Keratinocyte (primary cell): ENCODE measurements around the gene SELENOO. TPM values are rescaled to one million over a fixed set of nuclear protein-coding genes. Genes with fewer than 3 reads are reported as not detected.

Experiments
- DNase-seq: peaks from one replicate; pipeline ENCODE4 v3.0.0-alpha.2; 2011; ENCODE audit warnings: low read depth, missing footprints, low spot score
- FAIRE-seq: peaks from 2 replicates; lab custom pipeline; 2011; peaks lifted over from hg19 to GRCh38; lab: Jason Lieb, UNC
- H2AFZ ChIP-seq: 2 replicates; pipeline ENCODE4 v1.6.0; 2012; ENCODE audit warnings: low read length, control low read depth, inconsistent platforms; ENCODE audit not compliant: control insufficient read depth
- H3K27ac ChIP-seq: 2 replicates; pipeline ENCODE4 v1.5.1; 2011; ENCODE audit warnings: low read length; ENCODE audit not compliant: control insufficient read depth, insufficient read depth
- H3K27me3 ChIP-seq: 3 replicates; pipeline ENCODE4 v1.6.0; 2011; ENCODE audit warnings: low read length; ENCODE audit not compliant: control insufficient read depth, insufficient read depth; ENCODE audit errors: extremely low read depth
- H3K36me3 ChIP-seq, 2 experiments: 2 replicates in 1 of 2; 3 replicates in 1 of 2; pipeline ENCODE4 v1.5.1; 2011; ENCODE audit warnings: low read length in 2 of 2, mild to moderate bottlenecking in 1 of 2; ENCODE audit not compliant: control insufficient read depth in 2 of 2, insufficient read depth in 2 of 2; ENCODE audit errors: extremely low read depth in 1 of 2
- H3K4me1 ChIP-seq: 3 replicates; pipeline ENCODE4 v1.5.1; 2011; ENCODE audit warnings: low read length; ENCODE audit not compliant: control insufficient read depth, insufficient read depth; ENCODE audit errors: extremely low read depth
- H3K4me2 ChIP-seq: 3 replicates; pipeline ENCODE4 v1.6.0; 2011; ENCODE audit warnings: low read depth, low read length; ENCODE audit not compliant: control insufficient read depth, insufficient read depth; ENCODE audit errors: extremely low read depth
- H3K4me3 ChIP-seq, 3 experiments: fragments of 200-600 bp in 1 of 3; sonication (generic) in 1 of 3; 2 replicates in 2 of 3; 3 replicates in 1 of 3; pipeline ENCODE4 v1.5.1; 2011 to 2016; ENCODE audit warnings: low read length in 3 of 3, mild to moderate bottlenecking in 3 of 3, control low read depth in 2 of 3, inconsistent platforms in 1 of 3, low read depth in 1 of 3, mixed read lengths in 1 of 3, mixed run types in 1 of 3, moderate library complexity in 1 of 3; ENCODE audit not compliant: control insufficient read depth in 2 of 3, insufficient read depth in 2 of 3; ENCODE audit errors: extremely low read depth in 1 of 3
- H3K79me2 ChIP-seq: 2 replicates; pipeline ENCODE4 v1.6.0; 2012; ENCODE audit warnings: low read length; ENCODE audit not compliant: control insufficient read depth, insufficient read depth
- H3K9ac ChIP-seq: 3 replicates; pipeline ENCODE4 v1.6.0; 2011; ENCODE audit warnings: low read length; ENCODE audit not compliant: control insufficient read depth, insufficient read depth; ENCODE audit errors: extremely low read depth
- H3K9me1 ChIP-seq: 3 replicates; pipeline ENCODE4 v1.6.0; 2011; ENCODE audit warnings: low read length; ENCODE audit not compliant: control insufficient read depth, insufficient read depth; ENCODE audit errors: extremely low read depth
- H3K9me3 ChIP-seq: 2 replicates; pipeline ENCODE4 v1.5.1; 2012; ENCODE audit warnings: low read depth, low read length; ENCODE audit not compliant: control insufficient read depth
- H4K20me1 ChIP-seq: 3 replicates; pipeline ENCODE4 v1.6.0; 2011; ENCODE audit warnings: low read length; ENCODE audit not compliant: control insufficient read depth, insufficient read depth; ENCODE audit errors: extremely low read depth
- EZH2 ChIP-seq: IDR thresholded peaks from one replicate; pipeline ENCODE4 v1.6.1; 2012; ENCODE audit warnings: inconsistent platforms, mild to moderate bottlenecking, low read length, moderate library complexity
- dilution Hi-C: fragments of 300-500 bp; cut with MboI; formaldehyde crosslinking; loops from one replicate; pipeline ENCODE4 v1.7.0; 2020; ENCODE audit warnings: low sequenced_read_pairs; ENCODE audit not compliant: extremely low pct_ligation_motif_present
- polyA plus RNA-seq, 5 experiments: library from polyadenylated mRNA; depleted of rRNA in 3 of 5; stranded (reverse) in 3 of 5; stranded (forward) in 1 of 5; unstranded in 1 of 5; fragments of >200 nt; gene quantifications; 1 replicate in 1 of 5; 2 replicates in 3 of 5; 3 replicates in 1 of 5; pipeline versions ENCODE4 v1.2.1 to v1.2.3, GENCODE V29; 2011 to 2012; ENCODE audit warnings: missing spikeins in 2 of 5, low read depth in 1 of 5, low replicate concordance in 1 of 5
- TF ChIP-seq, protein P1 (sequence below), 3 experiments: IDR thresholded peaks in 1 of 3; conservative IDR thresholded peaks in 1 of 3; optimal IDR thresholded peaks in 1 of 3; 2 replicates in 2 of 3; 3 replicates in 1 of 3; pipeline versions ENCODE3 to v1.5.1; 2011; ENCODE audit warnings: low read length in 3 of 3, mild to moderate bottlenecking in 3 of 3, moderate library complexity in 2 of 3, control low read depth in 1 of 3, inconsistent platforms in 1 of 3; ENCODE audit not compliant: insufficient read depth in 2 of 3; ENCODE audit errors: extremely low read depth in 1 of 3

Gene SELENOO
- polyA plus RNA-seq, 1 donor (not counting 4 experiments of a cell fraction or from before 2014, with no cell fraction given) = 14.4 TPM

DNA sequence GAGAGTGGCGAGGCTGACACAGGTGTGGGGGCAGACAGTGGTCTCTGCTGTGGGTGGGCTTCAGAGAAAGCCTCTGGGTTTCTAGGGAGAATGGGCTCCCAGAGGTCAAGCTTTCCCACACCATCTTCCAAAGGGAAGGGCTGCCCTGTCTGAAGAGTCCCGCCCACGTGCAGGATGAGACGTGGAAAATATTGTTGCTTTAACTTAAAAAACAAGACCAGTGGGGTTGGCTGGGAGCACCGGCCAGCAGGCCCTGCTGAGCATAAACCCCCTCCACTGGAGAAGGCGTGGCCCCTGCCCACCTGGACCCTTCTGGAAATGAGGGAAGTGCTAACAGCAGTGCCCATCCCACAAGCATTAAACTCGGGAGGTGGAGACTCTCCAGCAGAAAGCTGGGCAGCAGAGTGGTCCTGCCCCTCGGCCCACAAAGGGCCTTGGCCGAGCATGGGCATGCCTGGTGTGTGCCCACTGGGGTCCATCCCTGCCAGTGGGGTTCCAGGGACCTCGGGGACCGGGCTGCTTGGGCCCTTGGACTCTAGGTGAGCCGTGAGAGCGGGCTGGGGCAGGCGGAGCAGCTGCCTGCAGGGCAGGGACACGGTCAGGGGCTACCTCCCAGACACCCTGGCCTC is 15.4 kb downstream of the SELENOO start:
- Histone ChIP-seq H2AFZ (no peak overlapping the region), H3K9me1 (no peaks in the 10 kb centered on the region), H3K9me3 (no peaks in the 10 kb centered on the region), H3K27ac (no peak overlapping the region), H3K79me2 (peaks cover 27% of the 10 kb centered on the region), H3K27me3 (no peaks in the 10 kb centered on the region), H3K4me2 (no peak overlapping the region), H3K36me3 (peaks cover 26 to 46% of the 10 kb centered on the region in 2 experiments), H4K20me1 (no peaks in the 10 kb centered on the region), H3K4me1 (peaks cover 3% of the 10 kb centered on the region), H3K4me3 (no peak overlapping the region), H3K9ac (no peak overlapping the region)
- TF ChIP-seq, protein P1, sequence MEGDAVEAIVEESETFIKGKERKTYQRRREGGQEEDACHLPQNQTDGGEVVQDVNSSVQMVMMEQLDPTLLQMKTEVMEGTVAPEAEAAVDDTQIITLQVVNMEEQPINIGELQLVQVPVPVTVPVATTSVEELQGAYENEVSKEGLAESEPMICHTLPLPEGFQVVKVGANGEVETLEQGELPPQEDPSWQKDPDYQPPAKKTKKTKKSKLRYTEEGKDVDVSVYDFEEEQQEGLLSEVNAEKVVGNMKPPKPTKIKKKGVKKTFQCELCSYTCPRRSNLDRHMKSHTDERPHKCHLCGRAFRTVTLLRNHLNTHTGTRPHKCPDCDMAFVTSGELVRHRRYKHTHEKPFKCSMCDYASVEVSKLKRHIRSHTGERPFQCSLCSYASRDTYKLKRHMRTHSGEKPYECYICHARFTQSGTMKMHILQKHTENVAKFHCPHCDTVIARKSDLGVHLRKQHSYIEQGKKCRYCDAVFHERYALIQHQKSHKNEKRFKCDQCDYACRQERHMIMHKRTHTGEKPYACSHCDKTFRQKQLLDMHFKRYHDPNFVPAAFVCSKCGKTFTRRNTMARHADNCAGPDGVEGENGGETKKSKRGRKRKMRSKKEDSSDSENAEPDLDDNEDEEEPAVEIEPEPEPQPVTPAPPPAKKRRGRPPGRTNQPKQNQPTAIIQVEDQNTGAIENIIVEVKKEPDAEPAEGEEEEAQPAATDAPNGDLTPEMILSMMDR (optimal IDR thresholded peaks at IDR 0.05 in 1 of 3, IDR thresholded peaks at IDR 0.05 in 1 of 3, conservative IDR thresholded peaks at IDR 0.05 in 1 of 3; ENCODE audit: extremely low read depth in 1 of 3, insufficient read depth in 2 of 3, low read length in 3 of 3) = no peak
- TF ChIP-seq EZH2 = no peak
- dilution Hi-C loops = no loop called here
- DNase-seq (no peak), FAIRE-seq (no peak)

DNA sequence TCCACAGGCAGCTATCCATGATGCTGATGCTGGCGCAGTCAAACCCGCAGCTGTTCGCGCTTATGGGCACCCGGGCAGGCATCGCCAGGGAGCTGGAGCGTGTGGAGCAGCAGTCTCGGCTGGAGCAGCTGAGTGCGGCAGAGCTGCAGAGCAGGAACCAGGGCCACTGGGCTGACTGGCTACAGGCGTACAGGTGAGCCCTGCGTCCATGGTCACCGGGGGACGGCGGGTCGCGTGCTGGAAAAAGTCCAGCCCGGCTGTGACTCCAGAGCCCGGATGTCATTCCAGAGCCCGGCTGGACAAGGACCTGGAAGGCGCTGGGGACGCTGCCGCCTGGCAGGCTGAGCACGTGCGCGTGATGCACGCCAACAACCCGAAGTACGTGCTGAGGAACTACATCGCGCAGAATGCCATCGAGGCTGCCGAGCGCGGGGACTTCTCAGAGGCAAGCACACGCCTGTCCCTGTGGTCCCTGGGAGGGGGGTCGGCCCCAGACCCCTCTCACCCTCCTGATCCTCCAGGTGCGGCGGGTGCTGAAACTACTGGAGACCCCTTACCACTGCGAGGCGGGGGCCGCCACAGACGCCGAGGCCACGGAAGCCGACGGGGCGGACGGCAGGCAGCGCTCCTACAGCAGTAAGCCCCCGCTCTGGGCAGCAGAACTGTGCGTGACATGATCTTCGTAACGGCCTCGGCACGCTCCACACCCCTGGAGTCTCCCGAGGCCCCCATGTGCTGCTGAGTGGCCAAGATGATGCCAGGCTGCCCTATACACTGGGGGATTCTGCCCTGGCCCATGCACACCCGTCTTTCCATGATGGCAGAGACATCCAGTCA is 16.1 kb downstream of the SELENOO start:
- dilution Hi-C loops = no loop called here

More for the DNA sequence above, 16.1 kb downstream of the SELENOO start:
- no peak overlapping the region for H3K9ac ChIP-seq
- H3K4me2 ChIP-seq = no peak overlapping the region
- no peaks in the 10 kb centered on the region for H3K9me3 ChIP-seq
- no peak for TF ChIP-seq EZH2
- TF ChIP-seq, protein P1 (optimal IDR thresholded peaks at IDR 0.05 in 1 of 3, IDR thresholded peaks at IDR 0.05 in 1 of 3, conservative IDR thresholded peaks at IDR 0.05 in 1 of 3; ENCODE audit: extremely low read depth in 1 of 3, insufficient read depth in 2 of 3, low read length in 3 of 3) = no peak
- no peak for FAIRE-seq
- H3K79me2 ChIP-seq = peaks cover 25% of the 10 kb centered on the region
- no peaks in the 10 kb centered on the region for H3K4me1 ChIP-seq
- H3K27ac ChIP-seq = no peak overlapping the region
- no peak overlapping the region for H3K4me3 ChIP-seq
- H3K36me3 ChIP-seq = peaks cover 28 to 52% of the 10 kb centered on the region in 2 experiments
- no peaks in the 10 kb centered on the region for H3K27me3 ChIP-seq
- no peaks in the 10 kb centered on the region for H4K20me1 ChIP-seq
- no peaks in the 10 kb centered on the region for H3K9me1 ChIP-seq
- DNase-seq = no peak
- no peak overlapping the region for H2AFZ ChIP-seq
